PFSK-1 (cell line): Measurements from ENCODE around the gene PITPNM3.

Source experiments
- FOXP2 ChIP-seq: optimal IDR thresholded peaks from 2 replicates; pipeline ENCODE3; 2011; ENCODE audit warnings: borderline replicate concordance, control low read depth, inconsistent platforms; ENCODE audit not compliant: insufficient read depth; ENCODE audit errors: extremely low read length, extremely low read depth
- POLR2AphosphoS5 ChIP-seq: IDR thresholded peaks from 2 replicates; pipeline ENCODE4 v1.6.1; 2012; ENCODE audit warnings: low read depth, mild to moderate bottlenecking, control low read depth, low read length, moderate library complexity
- REST ChIP-seq, 2 experiments: IDR thresholded peaks; 2 replicates each; pipeline versions ENCODE4 v1.6.1 to v1.8.0; 2011 to 2012; ENCODE audit warnings: low read depth in 2 of 2, low read length in 2 of 2, control low read depth in 1 of 2, inconsistent platforms in 1 of 2, mild to moderate bottlenecking in 1 of 2, moderate library complexity in 1 of 2; ENCODE audit not compliant: insufficient read depth in 1 of 2
- SIN3A ChIP-seq: IDR thresholded peaks from 2 replicates; pipeline ENCODE4 v1.6.1; 2012; ENCODE audit warnings: mild to moderate bottlenecking, low read length, moderate library complexity, borderline replicate concordance; ENCODE audit not compliant: insufficient read depth
- TAF1 ChIP-seq: IDR thresholded peaks from 2 replicates; pipeline ENCODE4 v1.6.1; 2012; ENCODE audit warnings: low read length, control low read depth, borderline replicate concordance; ENCODE audit not compliant: insufficient read depth

PITPNM3 gene

GRCh38 chr17:6489016-6489550 lies 67.3 kb downstream of the PITPNM3 start:
- no peak for TF ChIP-seq SIN3A
- no peak for TF ChIP-seq TAF1
- TF ChIP-seq REST (IDR thresholded peaks at IDR 0.05; ENCODE audit: insufficient read depth in 1 of 2, low read depth in 2 of 2, low read length in 2 of 2) = no peak
- no peak for TF ChIP-seq FOXP2
- no peak for TF ChIP-seq POLR2AphosphoS5

GRCh38 chr17:6488008-6488539 lies 68.3 kb downstream of the PITPNM3 start:
- TF ChIP-seq SIN3A = no peak
- no peak for TF ChIP-seq FOXP2
- no peak for TF ChIP-seq REST (IDR thresholded peaks at IDR 0.05; ENCODE audit: insufficient read depth in 1 of 2, low read depth in 2 of 2, low read length in 2 of 2)
- no peak for TF ChIP-seq POLR2AphosphoS5
- TF ChIP-seq TAF1 = no peak

- TF ChIP-seq SIN3A = no peak
- TF ChIP-seq POLR2AphosphoS5 = no peak
- TF ChIP-seq TAF1 = no peak
- no peak for TF ChIP-seq REST (IDR thresholded peaks at IDR 0.05; ENCODE audit: insufficient read depth in 1 of 2, low read depth in 2 of 2, low read length in 2 of 2)
- TF ChIP-seq FOXP2 = no peak
Observed at GRCh38 chr17:6487251-6488007, 68.9 kb downstream of the PITPNM3 start.

- TF ChIP-seq SIN3A = no peak
- TF ChIP-seq FOXP2 = no peak
- no peak for TF ChIP-seq REST (IDR thresholded peaks at IDR 0.05; ENCODE audit: insufficient read depth in 1 of 2, low read depth in 2 of 2, low read length in 2 of 2)
- TF ChIP-seq POLR2AphosphoS5 = no peak
- no peak for TF ChIP-seq TAF1
Observed at GRCh38 chr17:6485646-6486412, 70.5 kb downstream of the PITPNM3 start.
